OCI-M2 (cell line): Measurements from ENCODE around the gene GAS7.

Experiments
- DNase-seq: peaks from one replicate; lab custom pipeline; 2025; ENCODE audit not compliant: unreplicated experiment; lab: John Stamatoyannopoulos, UW

The GAS7 gene

GRCh38 chr17:9900044-9900594, 298.3 kb downstream of the GAS7 start:
- no peak for DNase-seq

- DNase-seq, result no peak
Measured at GRCh38 chr17:9899280-9900043, 298.9 kb downstream of the GAS7 start.

- no peak for DNase-seq
Measured at GRCh38 chr17:9898812-9899211, 299.6 kb downstream of the GAS7 start.

GRCh38 chr17:9897372-9897968, 300.9 kb downstream of the GAS7 start:
- DNase-seq, result no peak

GRCh38 chr17:9895923-9896322, 302.5 kb downstream of the GAS7 start:
- no peak for DNase-seq

- no peak for DNase-seq
Measured at GRCh38 chr17:9894231-9894630, 304.2 kb downstream of the GAS7 start.

- no peak for DNase-seq
Measured at GRCh38 chr17:9893411-9894012, 304.9 kb downstream of the GAS7 start.

- DNase-seq, result no peak
Measured at GRCh38 chr17:9890124-9890523, 308.3 kb downstream of the GAS7 start.

- DNase-seq, result no peak
Measured at GRCh38 chr17:9887508-9887907, 310.9 kb downstream of the GAS7 start.

GRCh38 chr17:9886141-9886930, 312.1 kb downstream of the GAS7 start:
- no peak for DNase-seq

GRCh38 chr17:9883451-9883850, 315.0 kb downstream of the GAS7 start:
- DNase-seq, result no peak

GRCh38 chr17:9880582-9880999, 317.8 kb downstream of the GAS7 start:
- no peak for DNase-seq

GRCh38 chr17:9878786-9879525, 319.4 kb downstream of the GAS7 start:
- no peak for DNase-seq

- DNase-seq, result no peak
Measured at GRCh38 chr17:9878356-9878755, 320.1 kb downstream of the GAS7 start.

- DNase-seq, result no peak
Measured at GRCh38 chr17:9875441-9875840, 323.0 kb downstream of the GAS7 start.

GRCh38 chr17:9874722-9875121, 323.7 kb downstream of the GAS7 start:
- no peak for DNase-seq

- DNase-seq, result no peak
Measured at GRCh38 chr17:9872852-9873251, 325.6 kb downstream of the GAS7 start.

GRCh38 chr17:9868552-9868951, 329.9 kb downstream of the GAS7 start:
- DNase-seq, result no peak

GRCh38 chr17:9865586-9865985, 332.8 kb downstream of the GAS7 start:
- DNase-seq, result no peak

- no peak for DNase-seq
Measured at GRCh38 chr17:9862949-9863348, 335.5 kb downstream of the GAS7 start.

GRCh38 chr17:9862220-9862619, 336.2 kb downstream of the GAS7 start:
- no peak for DNase-seq
